Caki2 (cell line): ENCODE data around the gene PPP1R2. TPM values are rescaled to one million over a fixed set of nuclear protein-coding genes. Genes with fewer than 3 reads are reported as not detected.
"Not testable (repeated sequence)": the region's sequence is repeated elsewhere in the genome, so short reads cannot be mapped to it uniquely, and the experiment has no call there.

Source experiments
- DNase-seq: peaks from one replicate; pipeline ENCODE4 v3.0.0-alpha.2; 2015; ENCODE audit warnings: low read depth
- in situ Hi-C: cut with HindIII; loops from 2 replicates; pipeline ENCODE4 v1.10.0; 2016; ENCODE audit warnings: low sequenced_read_pairs, low pct_unique_long_range_greater_than_20kb, mixed read lengths
- total RNA-seq: library from RNA; depleted of rRNA; stranded (reverse); fragments of >200 nt; shearing (Covaris generic); gene quantifications from 2 replicates; pipeline ENCODE4 v1.2.3, GENCODE V29; 2014; ENCODE audit warnings: low replicate concordance

PPP1R2 gene
- total RNA-seq, 1 experiment from 2014 or later: 40.7 TPM

DNA sequence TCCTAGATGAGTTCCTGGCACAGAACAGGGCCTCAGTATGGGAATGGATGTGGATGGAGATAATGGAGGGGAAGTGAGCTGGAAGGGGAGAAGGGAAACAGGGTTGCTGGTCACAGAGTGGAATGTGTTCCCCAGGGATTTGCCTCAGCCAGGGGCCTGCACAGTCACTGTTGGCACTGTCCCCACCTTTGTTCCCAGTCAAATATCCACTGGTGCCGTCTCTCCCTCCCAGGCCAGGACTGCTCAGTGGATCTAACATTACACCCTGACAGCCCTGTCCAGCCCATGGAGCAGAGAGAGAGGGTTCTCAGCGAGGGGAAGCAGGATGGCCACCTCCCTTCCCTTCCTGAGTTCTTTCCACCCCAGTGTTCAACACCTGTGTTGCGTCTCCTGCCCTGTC, 1.5 kb upstream of the PPP1R2 start:
- DNase-seq: no peak

DNA sequence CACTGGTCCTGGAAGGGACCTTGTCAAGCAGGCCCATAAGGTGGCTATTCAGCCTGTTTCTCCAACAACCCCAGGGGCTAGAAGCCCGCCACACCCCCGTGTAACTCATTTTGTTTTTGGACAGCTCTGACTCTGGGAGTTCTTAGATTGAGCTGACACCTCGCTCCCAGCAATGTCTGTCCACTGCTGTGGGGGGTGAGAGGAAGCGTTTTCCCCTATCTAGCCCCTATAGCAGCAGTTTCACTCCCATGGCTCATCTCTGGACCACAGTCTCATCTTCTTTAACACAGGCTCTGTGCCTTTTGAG, 1.1 kb upstream of the PPP1R2 start:
- DNase-seq: no peak
- in situ Hi-C loops: no loop called here

More for the DNA sequence above, 1.5 kb upstream of the PPP1R2 start:
- in situ Hi-C loops: no loop called here

DNA sequence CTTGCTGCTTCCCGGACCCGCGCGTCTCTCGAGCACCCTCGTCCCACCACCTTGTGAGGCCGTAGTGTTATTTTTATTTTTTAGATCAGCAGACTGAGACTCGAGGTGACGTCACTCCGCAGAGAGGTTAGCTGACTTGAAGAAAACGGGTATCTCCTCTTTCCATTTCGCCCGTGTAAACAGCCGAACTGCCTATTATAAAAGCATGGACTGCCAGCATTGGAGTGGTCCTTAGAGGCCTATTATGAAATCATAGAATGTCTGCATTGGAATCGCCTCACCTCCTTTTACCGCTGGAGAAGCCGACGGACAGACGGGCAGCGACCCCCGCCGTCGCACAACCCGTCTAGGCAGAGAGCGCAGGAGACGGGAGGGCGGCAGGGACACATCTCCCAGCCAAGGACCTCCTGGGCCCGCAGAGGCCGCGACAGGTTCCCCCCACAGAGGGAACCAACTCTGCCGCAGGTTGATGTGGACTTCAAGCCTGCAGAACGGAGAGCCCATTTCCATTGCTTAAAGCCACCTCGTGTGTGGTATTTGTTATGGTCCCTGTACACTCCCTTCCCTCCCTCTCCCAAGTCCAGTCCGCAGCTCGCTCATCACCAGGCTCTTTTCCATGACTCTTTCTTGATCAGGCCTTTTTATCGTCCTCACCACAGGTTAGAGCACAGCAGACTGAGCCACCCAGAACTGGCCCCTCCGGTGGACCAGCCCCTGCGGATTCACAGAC, 540 bp upstream of the PPP1R2 start:
- in situ Hi-C loops: no loop called here
- DNase-seq: no peak

DNA sequence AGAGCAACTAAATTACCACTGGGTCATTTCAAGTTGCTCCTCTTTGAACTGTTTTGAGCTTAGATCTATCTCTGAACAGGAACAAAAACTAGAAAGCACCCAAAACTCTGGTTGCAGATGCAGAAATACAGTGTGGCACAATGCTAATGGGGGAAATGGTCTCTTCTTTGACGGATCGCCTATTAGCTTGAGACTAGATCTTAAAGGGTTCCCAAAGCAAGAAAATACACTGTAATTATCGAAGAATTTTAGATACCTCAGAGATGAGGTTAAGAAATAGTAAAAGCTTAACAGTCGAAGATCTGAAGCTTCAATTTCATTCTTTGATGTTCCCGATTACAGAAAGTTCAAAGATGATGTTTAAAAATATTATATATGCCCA, 818 bp downstream of the PPP1R2 start:
- in situ Hi-C loops: no loop called here
- no peak for DNase-seq

DNA sequence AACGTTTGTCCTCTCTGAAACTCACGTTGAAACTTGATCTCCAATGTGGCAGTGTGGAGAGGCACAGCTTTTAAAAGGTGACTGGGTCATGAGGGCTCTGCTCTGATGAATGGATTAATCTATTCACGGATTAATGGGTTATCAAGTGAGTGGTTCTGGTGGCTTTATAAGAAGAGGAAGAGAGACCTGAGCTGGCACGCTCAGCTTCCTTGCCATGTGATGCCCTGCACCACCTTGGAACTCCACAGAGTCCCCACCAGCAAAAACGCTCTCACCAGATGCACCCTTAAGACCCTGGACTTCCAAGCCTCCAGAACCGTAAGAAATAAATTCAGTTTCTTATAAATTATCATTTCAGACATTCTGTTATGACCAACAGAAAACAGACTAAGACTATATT, 2.6 kb downstream of the PPP1R2 start:
- DNase-seq: no peak
- in situ Hi-C loops: no loop called here

DNA sequence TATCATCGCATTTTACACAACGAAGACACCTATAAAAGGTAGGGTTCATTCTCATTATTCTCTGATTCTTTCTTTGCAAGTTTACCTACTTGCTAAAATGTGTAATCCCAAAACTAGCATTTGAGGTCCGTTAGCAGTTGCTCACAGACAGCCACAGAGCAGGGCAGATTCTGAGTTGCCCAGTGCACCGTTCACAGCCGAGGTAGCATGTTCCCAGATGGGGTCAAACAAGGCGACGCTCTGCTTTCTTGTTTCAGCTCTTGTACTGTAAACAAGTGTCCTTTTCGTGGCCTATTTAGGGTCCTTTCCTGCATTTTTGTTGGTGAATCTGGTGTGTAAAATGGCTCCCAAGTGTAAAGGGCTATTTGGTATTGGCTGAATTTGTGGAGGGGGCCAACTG, 3.1 kb downstream of the PPP1R2 start:
- DNase-seq: no peak
- in situ Hi-C loops: no loop called here

DNA sequence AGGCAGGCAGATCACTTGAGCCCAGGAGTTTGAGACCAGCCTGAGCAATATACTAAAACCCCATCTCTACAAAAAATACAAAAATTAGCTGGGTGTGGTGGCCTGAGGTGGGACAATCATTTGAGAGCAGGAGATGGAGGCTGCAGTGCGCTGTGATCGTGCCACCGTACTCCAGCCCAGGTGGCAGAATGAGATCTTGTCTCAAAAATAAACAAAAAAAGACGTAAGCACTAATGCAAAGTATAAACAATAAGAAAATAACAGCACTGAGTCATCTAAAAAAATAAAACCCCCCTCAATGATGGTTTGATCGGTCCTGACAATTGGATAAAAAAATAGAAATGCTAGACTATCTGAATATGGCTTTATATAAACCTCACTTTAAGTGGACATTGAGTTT, 3.6 kb downstream of the PPP1R2 start:
- no peak for DNase-seq
- in situ Hi-C loops: no loop called here

DNA sequence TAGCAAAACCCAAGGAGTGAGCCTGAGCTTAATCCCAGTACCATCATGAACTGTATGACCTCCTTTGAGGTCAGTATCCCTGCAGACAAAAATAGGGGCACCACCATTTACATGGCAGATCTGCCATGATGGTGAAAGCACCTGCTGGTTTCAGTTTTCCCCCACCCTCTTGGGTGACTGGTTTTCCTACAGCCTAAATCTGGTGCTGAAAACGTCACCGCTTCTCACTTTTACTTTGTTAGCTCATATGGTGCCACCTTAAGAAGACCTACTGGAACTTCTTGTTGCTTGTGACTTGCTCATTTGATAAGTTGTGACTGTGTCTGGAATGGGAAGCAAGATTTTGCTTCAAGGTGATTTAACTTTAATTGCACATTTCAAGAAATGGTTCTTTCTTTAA, 5.1 kb downstream of the PPP1R2 start:
- DNase-seq: no peak
- in situ Hi-C loops: no loop called here

DNA sequence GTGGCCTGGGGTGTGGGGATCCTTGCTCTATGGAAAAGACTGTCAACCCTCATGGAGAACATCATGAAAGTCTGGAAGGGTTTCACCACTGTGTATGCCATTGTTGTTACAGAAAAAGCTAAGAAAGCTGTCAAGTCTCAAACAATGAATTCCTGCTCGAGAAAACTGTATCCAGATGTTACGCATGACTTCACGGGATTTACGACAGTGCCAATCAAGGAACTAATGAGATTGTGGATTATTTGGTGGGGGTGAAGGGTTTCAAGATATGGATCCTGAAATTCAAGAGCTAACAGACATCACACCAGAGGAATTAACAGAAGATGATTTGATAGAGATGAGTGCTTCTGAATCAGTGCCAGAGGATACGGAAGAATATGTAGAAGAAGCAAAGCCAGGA, 7.8 kb downstream of the PPP1R2 start:
- no peak for DNase-seq
- in situ Hi-C loops: no loop called here

DNA sequence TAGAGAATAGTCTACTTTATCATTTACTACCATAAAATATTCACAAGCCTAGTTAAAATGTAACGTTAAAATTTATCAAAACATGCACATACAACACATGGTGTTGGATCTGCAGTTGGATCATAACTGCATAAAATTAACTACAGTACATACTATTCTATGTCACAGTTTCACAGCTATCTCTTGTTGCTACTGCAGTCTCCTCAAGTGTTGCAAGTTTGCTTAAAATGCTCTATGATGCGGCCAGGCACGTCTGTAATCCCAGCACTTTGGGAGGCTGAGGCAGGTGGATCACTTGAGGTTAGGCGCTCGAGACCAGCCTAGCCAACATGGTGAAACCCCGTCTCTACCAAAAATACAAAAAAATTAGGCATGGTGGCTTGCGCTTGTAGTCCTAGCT, 10.3 kb downstream of the PPP1R2 start:
- in situ Hi-C loops: no loop called here
- DNase-seq: no peak

DNA sequence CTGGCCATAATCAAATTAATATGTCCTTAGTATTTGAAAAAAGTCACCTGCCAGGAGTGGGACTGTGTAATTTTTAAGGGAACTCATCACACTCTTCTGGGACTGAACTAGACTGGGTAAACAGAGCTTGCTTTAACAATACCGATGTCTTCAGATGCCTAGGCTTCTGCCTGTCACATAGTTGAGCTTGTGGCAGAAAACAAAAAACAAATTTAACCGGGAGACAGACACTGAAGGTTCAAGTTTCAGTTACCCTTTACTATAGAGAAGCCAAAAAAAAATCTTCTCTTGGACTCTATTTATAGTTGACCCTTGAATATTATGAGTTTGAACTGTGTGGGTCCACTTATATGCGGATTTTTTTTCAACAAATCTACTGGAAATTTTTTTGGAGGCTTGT, 10.8 kb downstream of the PPP1R2 start:
- in situ Hi-C loops: no loop called here
- DNase-seq: no peak

DNA sequence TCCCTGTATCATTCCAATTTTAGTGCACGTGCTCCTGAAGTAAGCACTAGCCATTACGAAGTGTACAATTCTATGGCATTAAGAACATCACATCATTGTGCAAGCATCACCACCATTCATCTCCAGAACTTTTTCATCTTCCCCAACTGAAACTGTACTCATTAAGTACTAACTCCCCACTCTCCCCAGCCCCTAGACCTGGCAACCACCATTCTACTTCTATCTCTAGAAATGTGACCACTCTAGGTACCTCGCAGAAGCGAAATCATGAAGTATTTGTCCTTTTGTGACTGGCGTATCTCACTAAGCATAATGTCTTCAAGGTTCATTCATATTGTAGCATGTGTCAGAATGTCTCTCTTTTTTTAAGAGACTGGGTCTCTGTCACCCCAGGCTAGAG, 11.4 kb downstream of the PPP1R2 start:
- in situ Hi-C loops: no loop called here
- no peak for DNase-seq

DNA sequence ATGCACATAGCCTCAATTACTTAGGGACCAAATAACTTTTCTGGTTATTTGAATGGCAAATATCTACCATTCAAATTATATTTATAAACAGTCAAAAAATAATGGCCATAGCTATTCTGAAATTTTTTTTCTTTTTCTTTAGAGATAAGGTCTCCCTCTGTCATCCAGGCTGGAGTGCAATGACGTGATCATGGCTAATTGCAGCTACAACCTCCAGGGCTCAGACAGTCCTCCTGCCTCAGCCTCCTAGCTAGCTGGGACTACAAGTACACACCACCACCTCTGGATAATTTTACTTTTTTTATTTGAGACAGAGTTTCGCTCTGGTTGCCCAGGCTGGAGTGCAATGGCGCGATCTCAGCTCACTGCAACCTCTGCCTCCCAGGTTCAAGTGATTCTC, 16.6 kb downstream of the PPP1R2 start:
- DNase-seq: no peak
- in situ Hi-C loops: no loop called here

DNA sequence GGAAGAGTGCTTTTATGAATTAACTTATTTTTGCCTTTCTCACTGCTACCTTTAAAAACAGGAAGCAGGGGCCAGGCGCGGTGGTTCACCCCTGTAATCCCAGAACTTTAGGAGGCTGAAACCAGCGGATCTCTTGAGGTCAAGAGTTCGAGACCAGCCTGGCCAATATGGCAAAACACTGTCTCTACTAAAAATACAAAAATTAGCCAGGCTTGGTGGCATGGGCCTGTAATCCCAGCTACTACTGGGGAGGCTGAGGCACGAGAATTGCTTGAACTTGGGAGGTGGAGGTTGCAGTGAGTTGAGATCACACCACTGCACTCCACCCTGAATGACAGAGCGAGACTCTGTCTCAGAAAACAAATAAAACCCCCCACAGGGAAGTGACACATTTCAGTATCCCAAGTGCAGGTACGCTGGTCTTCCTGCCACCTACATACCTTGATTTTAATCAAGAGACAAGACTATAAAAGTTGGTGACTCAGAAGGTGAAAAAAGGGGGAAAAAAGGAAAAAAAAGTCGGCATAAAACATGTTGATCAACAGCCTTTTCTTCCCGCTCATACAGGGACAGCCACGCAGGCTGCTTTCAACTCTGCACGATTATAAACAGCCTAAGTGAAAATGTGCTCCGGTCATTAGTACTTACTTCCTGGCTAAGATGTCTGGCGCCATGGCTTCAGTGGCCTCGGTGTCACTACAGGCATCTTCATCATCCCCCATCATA, 18.8 kb downstream of the PPP1R2 start:
- in situ Hi-C loops: loop anchor here (25.0 kb wide), 1 partner anchor 212 kb away; no protein-coding TSS in a partner anchor
- no peak for DNase-seq

DNA sequence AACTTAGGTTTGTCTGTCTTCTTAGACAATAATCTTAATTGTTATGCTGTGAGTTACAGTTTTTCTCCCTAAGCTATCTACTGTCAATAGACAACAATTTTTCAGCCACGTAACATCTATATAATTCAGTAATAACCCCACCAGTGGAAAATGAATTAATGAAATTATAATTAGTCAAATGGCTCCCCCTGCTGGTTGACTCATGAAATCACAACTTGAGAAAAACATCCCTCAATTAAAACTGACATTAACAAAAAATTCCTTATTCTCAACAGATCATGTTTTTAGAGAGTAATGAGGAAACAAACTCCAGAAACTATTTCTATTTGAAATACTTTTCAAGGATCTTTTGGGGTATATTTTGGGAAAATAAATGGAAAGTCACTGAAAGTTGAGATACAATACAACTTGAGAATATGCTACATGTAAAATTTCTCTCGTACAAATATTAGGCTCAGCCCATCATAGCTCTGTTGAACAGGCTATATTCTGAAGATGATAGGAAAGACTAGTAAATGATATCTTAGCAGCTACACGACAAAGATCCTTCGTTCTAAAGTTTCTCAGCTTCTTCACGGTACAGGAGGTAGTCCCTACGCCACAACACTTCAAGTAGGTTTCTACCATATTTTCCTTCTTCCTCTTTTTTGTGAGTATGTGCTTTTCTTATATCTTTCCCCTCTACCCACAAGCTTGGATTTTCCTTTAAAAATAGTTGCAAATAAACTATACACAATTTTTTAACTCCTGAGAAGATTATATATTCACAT, 20.7 kb downstream of the PPP1R2 start:
- no peak for DNase-seq
- in situ Hi-C loops: loop anchor here (25.0 kb wide), 1 partner anchor 210 kb away; no protein-coding TSS in a partner anchor

DNA sequence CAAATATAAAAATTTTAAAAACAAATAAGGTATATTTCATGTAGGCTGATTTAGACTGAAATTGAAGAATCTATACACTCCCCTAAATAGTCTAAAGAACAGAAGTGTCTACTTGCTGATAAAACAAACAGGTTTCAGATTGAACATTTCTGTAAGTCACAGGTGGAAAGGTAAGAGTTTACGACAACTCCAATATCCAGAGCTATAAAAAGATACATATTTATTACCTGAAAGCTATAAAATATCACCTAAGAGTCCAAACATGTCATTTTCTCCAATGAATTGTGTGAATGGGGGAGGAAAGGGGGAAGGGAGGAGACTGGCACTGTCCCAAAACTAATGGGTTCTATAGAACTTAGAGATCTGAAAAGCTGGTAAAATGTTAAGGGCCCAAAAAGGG, 26.1 kb downstream of the PPP1R2 start:
- DNase-seq: no peak
- in situ Hi-C loops: loop anchor here (25.0 kb wide), 1 partner anchor 205 kb away; no protein-coding TSS in a partner anchor

DNA sequence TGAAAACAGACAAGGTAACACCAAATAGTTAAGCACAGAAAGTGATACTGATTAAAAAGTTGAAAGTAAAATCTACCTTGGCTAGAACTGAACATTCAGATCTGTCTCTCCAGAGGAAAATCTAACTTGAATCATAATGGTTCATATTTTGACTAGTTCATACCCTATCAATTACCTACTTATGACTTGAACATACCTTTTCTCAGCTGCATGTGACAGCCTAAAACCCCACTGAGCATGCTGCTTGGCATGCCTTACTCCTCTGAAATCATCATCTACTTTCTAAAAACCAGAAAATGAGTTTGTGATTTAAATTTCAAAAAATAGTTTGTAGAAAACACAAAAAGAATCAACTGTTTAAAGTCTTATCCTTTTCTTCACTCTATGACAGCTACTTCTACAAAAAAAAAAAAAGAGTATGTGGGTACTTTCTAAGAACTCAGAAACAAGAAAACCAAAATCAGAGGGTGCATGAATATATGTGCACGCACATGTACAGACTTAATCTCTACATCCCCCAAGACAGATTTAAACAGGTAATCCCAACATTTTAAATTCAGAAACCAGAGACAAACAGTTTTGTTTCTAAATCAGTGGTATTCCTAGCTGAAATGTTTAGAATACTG, 28.4 kb downstream of the PPP1R2 start:
- DNase-seq: not testable (repeated sequence)
- in situ Hi-C loops: loop anchor here (25.0 kb wide), 1 partner anchor 202 kb away; no protein-coding TSS in a partner anchor

DNA sequence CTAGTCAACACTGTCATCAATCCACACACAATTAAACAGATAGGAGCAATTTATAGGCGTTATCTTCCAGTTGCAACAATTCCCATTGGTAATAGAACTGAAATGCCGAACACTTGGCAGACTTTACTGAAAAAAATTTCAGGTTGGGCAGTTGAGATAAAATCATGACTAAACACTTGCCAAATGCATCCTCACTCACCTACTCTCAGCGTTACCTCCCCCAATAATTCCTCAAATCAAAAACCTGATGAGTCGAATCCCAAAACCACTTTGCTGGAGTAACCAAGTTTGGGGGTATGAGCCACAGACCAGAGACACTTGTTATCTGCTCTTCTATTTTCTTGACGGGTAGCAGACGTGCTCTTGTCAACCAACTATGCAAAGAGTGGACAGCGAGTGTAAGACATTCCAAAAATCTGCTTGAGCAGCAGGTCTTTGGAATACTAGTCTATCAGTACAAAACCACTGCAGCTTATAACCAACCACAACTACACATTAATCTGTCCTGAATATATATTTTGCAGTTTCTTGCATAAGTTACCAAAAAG, 30.3 kb downstream of the PPP1R2 start:
- no peak for DNase-seq
- in situ Hi-C loops: loop anchor here (25.0 kb wide), 1 partner anchor 201 kb away; no protein-coding TSS in a partner anchor
